DOHH2 (cell line): ENCODE data around the gene MRPL57.
A peak's percentile ranks its signal among the peaks of the same experiment; 100 is the strongest.
"Not testable (repeated sequence)": the region's sequence is repeated elsewhere in the genome, so short reads cannot be mapped to it uniquely, and the experiment has no call there.

Experiments used
- H3F3A ChIP-seq: fragments of 200-600 bp; sonication (generic), shearing (Covaris generic); 2 replicates; pipeline ENCODE4 v1.6.0; 2016; ENCODE audit warnings: antibody characterized with exemption, mild to moderate bottlenecking; ENCODE audit not compliant: control insufficient read depth, insufficient read depth
- H3K27ac ChIP-seq: fragments of 200-600 bp; sonication (generic); 2 replicates; pipeline ENCODE4 v1.5.1; 2014; ENCODE audit warnings: low read depth, mild to moderate bottlenecking, low read length, moderate library complexity
- H3K27me3 ChIP-seq: fragments of 200-600 bp; sonication (generic); 2 replicates; pipeline ENCODE4 v1.6.1; 2014; ENCODE audit warnings: mild to moderate bottlenecking, low read length, mixed read lengths; ENCODE audit not compliant: control insufficient read depth
- H3K36me3 ChIP-seq: fragments of 200-600 bp; sonication (generic); 2 replicates; pipeline ENCODE4 v1.6.1; 2014; ENCODE audit warnings: mild to moderate bottlenecking, low read length, moderate library complexity, mixed read lengths; ENCODE audit not compliant: control insufficient read depth
- H3K4me1 ChIP-seq: fragments of 200-600 bp; sonication (generic); 2 replicates; pipeline ENCODE4 v1.6.1; 2014; ENCODE audit warnings: mild to moderate bottlenecking, low read length, mixed read lengths; ENCODE audit not compliant: control insufficient read depth
- H3K4me2 ChIP-seq: fragments of 200-600 bp; sonication (generic); 2 replicates; pipeline ENCODE4 v1.6.0; 2014; ENCODE audit warnings: mild to moderate bottlenecking, low read length, moderate library complexity
- H3K4me3 ChIP-seq: fragments of 200-600 bp; sonication (generic); 2 replicates; pipeline ENCODE4 v1.5.1; 2014; ENCODE audit warnings: mild to moderate bottlenecking, low read length, mixed read lengths
- H3K79me2 ChIP-seq: fragments of 200-600 bp; sonication (generic); 2 replicates; pipeline ENCODE4 v1.6.1; 2014; ENCODE audit warnings: mild to moderate bottlenecking, low read length, mixed read lengths; ENCODE audit not compliant: control insufficient read depth
- H3K9me2 ChIP-seq: fragments of 200-600 bp; sonication (generic); replicated peaks from 2 replicates; pipeline ENCODE4 v1.6.1; 2014; ENCODE audit warnings: mild to moderate bottlenecking, low read length, mixed read lengths; ENCODE audit not compliant: control insufficient read depth
- H3K9me3 ChIP-seq: fragments of 200-600 bp; sonication (generic); 2 replicates; pipeline ENCODE4 v1.6.1; 2014; ENCODE audit warnings: antibody characterized with exemption, low read length, mixed read lengths; ENCODE audit not compliant: control insufficient read depth, insufficient read depth
- H4K20me1 ChIP-seq: fragments of 200-600 bp; sonication (generic); 2 replicates; pipeline ENCODE4 v1.6.0; 2014; ENCODE audit warnings: low read depth, mild to moderate bottlenecking, antibody characterized with exemption, low read length, moderate library complexity; ENCODE audit not compliant: control insufficient read depth, insufficient read depth
- CTCF ChIP-seq: fragments of 200-600 bp; sonication (generic); IDR thresholded peaks from one replicate; pipeline ENCODE4 v1.5.1; 2014; ENCODE audit warnings: antibody characterized with exemption, mild to moderate bottlenecking, low read depth, low read length; ENCODE audit not compliant: poor library complexity, severe bottlenecking
- EZH2phosphoT487 ChIP-seq: fragments of 200-600 bp; sonication (generic); IDR thresholded peaks from 2 replicates; pipeline ENCODE4 v1.6.1; 2017; ENCODE audit warnings: borderline replicate concordance, mild to moderate bottlenecking, antibody characterized with exemption, low read length, moderate library complexity, mixed read lengths

Gene MRPL57

GRCh38 chr13:21175656-21176214, 723 bp upstream of the MRPL57 start:
- H3K9me3 ChIP-seq, result no peaks in the 10 kb centered on the region
- H4K20me1 ChIP-seq, result peaks cover 10% of the 10 kb centered on the region; the same call in 1 of the 2 replicates
- H3K4me3 ChIP-seq, result peak overlapping the region; percentile 90
- H3K36me3 ChIP-seq, result peaks cover 54% of the 10 kb centered on the region
- H3K4me2 ChIP-seq, result peak overlapping the region; percentile 74
- H3K27ac ChIP-seq, result peak overlapping the region; percentile 73
- peaks cover 13% of the 10 kb centered on the region for H3F3A ChIP-seq
- H3K9me2 ChIP-seq, result no peaks in the 10 kb centered on the region
- TF ChIP-seq CTCF, result no peak
- TF ChIP-seq EZH2phosphoT487, result no peak
- H3K79me2 ChIP-seq, result peaks cover 77% of the 10 kb centered on the region
- H3K4me1 ChIP-seq, result peaks cover 31% of the 10 kb centered on the region
- no peaks in the 10 kb centered on the region for H3K27me3 ChIP-seq

GRCh38 chr13:21176982-21177284, 475 bp downstream of the MRPL57 start:
- H3K9me2 ChIP-seq, result no peaks in the 10 kb centered on the region
- TF ChIP-seq EZH2phosphoT487 (no peak), CTCF (no peak)
- peak overlapping the region; percentile 73 for H3K27ac ChIP-seq
- peak overlapping the region; percentile 90 for H3K4me3 ChIP-seq
- H3K36me3 ChIP-seq, result peaks cover 42% of the 10 kb centered on the region
- H3K4me1 ChIP-seq, result peaks cover 31% of the 10 kb centered on the region
- H4K20me1 ChIP-seq, result peaks cover 10% of the 10 kb centered on the region; the same call in 1 of the 2 replicates
- H3K4me2 ChIP-seq, result peak overlapping the region; percentile 74
- no peaks in the 10 kb centered on the region for H3K27me3 ChIP-seq
- no peaks in the 10 kb centered on the region for H3K9me3 ChIP-seq
- peaks cover 66% of the 10 kb centered on the region for H3K79me2 ChIP-seq
- peaks cover 13% of the 10 kb centered on the region for H3F3A ChIP-seq

GRCh38 chr13:21181671-21182070, 5.2 kb downstream of the MRPL57 start:
- H3K9me2 ChIP-seq, result no peaks in the 10 kb centered on the region
- no peak overlapping the region for H3K4me2 ChIP-seq
- no peak overlapping the region for H3K4me3 ChIP-seq
- H3K9me3 ChIP-seq, result no peaks in the 10 kb centered on the region
- H3K36me3 ChIP-seq, result peaks cover 18% of the 10 kb centered on the region
- H3K79me2 ChIP-seq, result peaks cover 21% of the 10 kb centered on the region
- H3K27me3 ChIP-seq, result no peaks in the 10 kb centered on the region
- H4K20me1 ChIP-seq, result no peaks in the 10 kb centered on the region; the same call in 1 of the 2 replicates
- H3F3A ChIP-seq, result peaks cover 9% of the 10 kb centered on the region
- H3K4me1 ChIP-seq, result peaks cover 16% of the 10 kb centered on the region
- no peak overlapping the region for H3K27ac ChIP-seq
- no peak for TF ChIP-seq EZH2phosphoT487
- TF ChIP-seq CTCF, result no peak

- not testable (repeated sequence) for H3K4me3 ChIP-seq, H3K4me2 ChIP-seq, H3F3A ChIP-seq, H4K20me1 ChIP-seq, H3K4me1 ChIP-seq, H3K9me2 ChIP-seq, H3K36me3 ChIP-seq, H3K9me3 ChIP-seq, H3K27me3 ChIP-seq, H3K79me2 ChIP-seq, H3K27ac ChIP-seq
Measured at GRCh38 chr13:21186410-21186809, 10.0 kb downstream of the MRPL57 start.

- H3K4me1 ChIP-seq, H3K27me3 ChIP-seq, H3K79me2 ChIP-seq, H3F3A ChIP-seq, H3K4me2 ChIP-seq, H3K9me2 ChIP-seq, H3K36me3 ChIP-seq, H3K4me3 ChIP-seq, H3K27ac ChIP-seq, H4K20me1 ChIP-seq, H3K9me3 ChIP-seq: not testable (repeated sequence)
Measured at GRCh38 chr13:21194756-21195155, 18.3 kb downstream of the MRPL57 start.

GRCh38 chr13:21197606-21198225, 21.3 kb downstream of the MRPL57 start:
- H3K4me3 ChIP-seq, H3K36me3 ChIP-seq, H3K9me3 ChIP-seq, H3F3A ChIP-seq, H3K4me1 ChIP-seq, H3K27me3 ChIP-seq, H3K79me2 ChIP-seq, H3K27ac ChIP-seq, H4K20me1 ChIP-seq, H3K4me2 ChIP-seq, H3K9me2 ChIP-seq: not testable (repeated sequence)
